Mucosa of rectum (tissue), 2 donors: Measurements from ENCODE around the gene CPSF7.
"Not testable (repeated sequence)": the region's sequence is repeated elsewhere in the genome, so short reads cannot be mapped to it uniquely, and the experiment has no call there.

Experiments used
- H3K27ac ChIP-seq, 2 donors: one replicate each; pipeline ENCODE4 v1.7.0; 2013; ENCODE audit warnings: inconsistent platforms in 2 of 2, low read depth in 2 of 2, low read length in 2 of 2
- H3K27me3 ChIP-seq, 2 donors: one replicate each; pipeline ENCODE4 v1.7.0; 2013; ENCODE audit warnings: low read length in 2 of 2; ENCODE audit not compliant: control insufficient read depth in 2 of 2, insufficient read depth in 2 of 2
- H3K36me3 ChIP-seq, 2 donors: one replicate each; pipeline ENCODE4 v1.7.0; 2013; ENCODE audit warnings: low read length in 2 of 2; ENCODE audit not compliant: control insufficient read depth in 2 of 2, insufficient read depth in 2 of 2
- H3K4me1 ChIP-seq, 2 donors: one replicate each; pipeline ENCODE4 v1.7.0; 2013; ENCODE audit warnings: low read length in 2 of 2, mild to moderate bottlenecking in 1 of 2; ENCODE audit not compliant: control insufficient read depth in 2 of 2, insufficient read depth in 2 of 2
- H3K4me3 ChIP-seq, 2 donors: one replicate each; pipeline ENCODE4 v1.7.0; 2013; ENCODE audit warnings: low read length in 2 of 2
- H3K9ac ChIP-seq, 2 donors: one replicate each; pipeline ENCODE4 v1.7.0; 2013; ENCODE audit warnings: low read length in 2 of 2, low read depth in 1 of 2, mild to moderate bottlenecking in 1 of 2
- H3K9me3 ChIP-seq, 2 donors: one replicate each; pipeline ENCODE4 v1.7.0; 2013; ENCODE audit warnings: low read length in 2 of 2; ENCODE audit not compliant: control insufficient read depth in 2 of 2
- donor health status: healthy.
- donor health status: Normal muscosa, but diverticular disease.

Gene CPSF7

GRCh38 chr11:61445516-61445915, 15.7 kb upstream of the CPSF7 start:
- Histone ChIP-seq H3K27ac (no peak overlapping the region), H3K9me3 (no peaks in the 10 kb centered on the region), H3K4me3 (no peak overlapping the region), H3K9ac (no peak overlapping the region), H3K4me1 (peaks cover 2 to 3% of the 10 kb centered on the region in 2 donors), H3K36me3 (peaks cover 31 to 54% of the 10 kb centered on the region in 2 donors), H3K27me3 (no peaks in the 10 kb centered on the region)

GRCh38 chr11:61442616-61443015, 12.8 kb upstream of the CPSF7 start:
- Histone ChIP-seq H3K9ac (no peak overlapping the region), H3K4me1 (peaks cover 2 to 3% of the 10 kb centered on the region in 2 donors), H3K36me3 (peaks cover 41 to 62% of the 10 kb centered on the region in 2 donors), H3K27me3 (no peaks in the 10 kb centered on the region), H3K9me3 (no peaks in the 10 kb centered on the region), H3K4me3 (no peak overlapping the region), H3K27ac (no peak overlapping the region)

- Histone ChIP-seq H3K9me3 (no peaks in the 10 kb centered on the region), H3K27me3 (no peaks in the 10 kb centered on the region), H3K9ac (no peak overlapping the region), H3K36me3 (peaks cover 33 to 56% of the 10 kb centered on the region in 2 donors), H3K4me3 (no peak overlapping the region), H3K27ac (no peak overlapping the region), H3K4me1 (peaks cover 0 to 4% of the 10 kb centered on the region in 2 donors)
Measured at GRCh38 chr11:61439615-61440014, 9.8 kb upstream of the CPSF7 start.

- peaks cover 0 to 4% of the 10 kb centered on the region in 2 donors for H3K4me1 ChIP-seq
- no peak overlapping the region for H3K9ac ChIP-seq
- H3K9me3 ChIP-seq = no peaks in the 10 kb centered on the region
- H3K27ac ChIP-seq = no peak overlapping the region
- H3K4me3 ChIP-seq = no peak overlapping the region
- H3K36me3 ChIP-seq = peaks cover 29 to 48% of the 10 kb centered on the region in 2 donors
- H3K27me3 ChIP-seq = no peaks in the 10 kb centered on the region
Measured at GRCh38 chr11:61437496-61437895, 7.7 kb upstream of the CPSF7 start.

- Histone ChIP-seq H3K36me3 (peaks cover 12 to 23% of the 10 kb centered on the region in 2 donors), H3K4me1 (peaks cover 15 to 17% of the 10 kb centered on the region in 2 donors), H3K4me3 (peak overlapping the region; percentile 78 to 100), H3K9ac (peak overlapping the region; percentile 75 to 97)
- H3K27ac ChIP-seq, H3K9me3 ChIP-seq, H3K27me3 ChIP-seq: not testable (repeated sequence)
Measured at GRCh38 chr11:61430839-61431238, 1.1 kb upstream of the CPSF7 start.

GRCh38 chr11:61429346-61429690, 457 bp downstream of the CPSF7 start:
- Histone ChIP-seq H3K9ac (peak overlapping the region; percentile 90 to 91), H3K27me3 (no peaks in the 10 kb centered on the region), H3K9me3 (no peaks in the 10 kb centered on the region), H3K36me3 (peaks cover 22 to 35% of the 10 kb centered on the region in 2 donors), H3K4me1 (peaks cover 14 to 16% of the 10 kb centered on the region in 2 donors), H3K4me3 (peak overlapping the region; percentile 90 to 94), H3K27ac (peak overlapping the region; percentile 93 to 95)

GRCh38 chr11:61425367-61426131, 4.2 kb downstream of the CPSF7 start:
- no peak overlapping the region for H3K4me3 ChIP-seq
- no peak overlapping the region for H3K9ac ChIP-seq
- peaks cover 7 to 12% of the 10 kb centered on the region in 2 donors for H3K4me1 ChIP-seq
- peaks cover 32 to 61% of the 10 kb centered on the region in 2 donors for H3K36me3 ChIP-seq
- no peaks in the 10 kb centered on the region for H3K27me3 ChIP-seq
- no peaks in the 10 kb centered on the region for H3K9me3 ChIP-seq
- H3K27ac ChIP-seq = no peak overlapping the region

GRCh38 chr11:61422226-61422625, 7.5 kb downstream of the CPSF7 start:
- Histone ChIP-seq H3K9ac (no peak overlapping the region), H3K9me3 (no peaks in the 10 kb centered on the region), H3K36me3 (peaks cover 49 to 78% of the 10 kb centered on the region in 2 donors), H3K4me3 (no peak overlapping the region), H3K27me3 (no peaks in the 10 kb centered on the region), H3K4me1 (peaks cover 0 to 3% of the 10 kb centered on the region in 2 donors), H3K27ac (no peak overlapping the region)

GRCh38 chr11:61418136-61418535, 11.6 kb downstream of the CPSF7 start:
- Histone ChIP-seq H3K9me3 (no peaks in the 10 kb centered on the region), H3K27me3 (no peaks in the 10 kb centered on the region), H3K4me1 (no peaks in the 10 kb centered on the region), H3K27ac (no peak overlapping the region), H3K36me3 (peaks cover 73 to 83% of the 10 kb centered on the region in 2 donors), H3K4me3 (no peak overlapping the region), H3K9ac (no peak overlapping the region)

- no peaks in the 10 kb centered on the region for H3K9me3 ChIP-seq
- H3K9ac ChIP-seq = no peak overlapping the region
- no peaks in the 10 kb centered on the region for H3K4me1 ChIP-seq
- H3K27ac ChIP-seq = no peak overlapping the region
- H3K36me3 ChIP-seq = peaks cover 77 to 85% of the 10 kb centered on the region in 2 donors
- no peaks in the 10 kb centered on the region for H3K27me3 ChIP-seq
- no peak overlapping the region for H3K4me3 ChIP-seq
Measured at GRCh38 chr11:61417670-61418069, 12.1 kb downstream of the CPSF7 start.
